Articular chondrocyte of knee joint (primary cell): Measurements from ENCODE around the gene SAMD9L. TPM values are rescaled to one million over a fixed set of nuclear protein-coding genes. Genes with fewer than 3 reads are reported as not detected.

ENCODE experiments used
- total RNA-seq: library from RNA; depleted of rRNA; stranded (reverse); fragments of >200 nt; gene quantifications from 2 replicates; pipeline ENCODE4 v1.2.3, GENCODE V29; 2012

SAMD9L gene
- 30.7 and 48.0 TPM in 2 replicates for total RNA-seq

DNA sequence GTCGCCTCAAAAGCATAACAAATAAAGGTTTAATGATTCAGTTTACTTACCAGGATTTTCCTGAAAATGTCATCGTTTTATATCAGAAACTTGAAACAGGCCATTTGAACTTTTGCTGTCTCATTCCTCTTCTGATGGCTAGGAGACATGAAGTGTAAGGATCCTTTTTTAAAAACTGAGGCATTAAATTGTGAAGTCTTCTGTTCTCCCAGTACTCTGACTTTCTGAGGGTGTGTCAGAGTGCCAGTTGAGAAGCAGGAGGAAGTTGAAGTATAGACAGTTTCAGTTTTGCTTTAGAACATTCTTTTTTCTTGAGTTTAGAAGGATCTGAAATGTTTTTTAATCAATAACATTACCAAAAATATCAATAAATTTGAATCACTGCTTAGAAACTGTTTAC lies at the start of gene SAMD9L:
TSS of gene SAMD9L (minus strand) at position 242 of the 400 bp plus-strand sequence. CDS start 12,414 bp downstream, outside the sequence.

DNA sequence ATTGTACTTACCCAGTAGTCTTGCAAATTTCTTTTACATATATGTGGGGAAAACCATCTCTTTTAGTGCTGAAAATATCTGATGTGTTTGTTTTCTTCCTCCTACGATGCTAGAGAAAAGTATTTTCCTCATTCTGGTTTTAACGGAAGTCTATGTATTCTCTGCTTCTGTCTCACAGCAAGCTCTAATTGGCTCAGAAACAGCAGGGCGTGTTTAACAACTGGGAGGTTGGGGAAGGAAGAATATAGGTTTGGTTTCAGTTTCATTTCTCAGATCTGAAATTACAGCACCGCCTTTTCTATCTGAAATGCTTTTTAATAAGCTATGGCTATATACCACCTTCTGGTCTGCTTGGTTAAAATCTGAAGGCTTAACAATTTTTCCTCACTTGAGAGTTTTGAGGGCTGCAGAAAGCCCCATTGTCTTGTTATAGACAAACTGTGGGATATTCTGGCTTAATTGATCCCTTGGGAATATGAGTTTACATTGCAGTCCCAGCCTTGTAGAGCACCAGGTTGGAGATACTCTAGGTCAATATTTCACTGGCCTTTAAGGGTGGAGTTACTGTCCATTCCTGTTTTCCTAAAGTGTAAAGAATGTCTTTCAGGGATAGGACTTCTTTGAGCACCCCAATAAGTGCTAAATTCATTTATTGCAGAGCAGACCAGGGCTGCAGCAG lies 30.2 kb downstream of the SAMD9L start, which contains the start of gene SAMD9:
TSS of gene SAMD9 (minus strand) at position 128 of the 679 bp plus-strand sequence. CDS start 11,882 bp downstream, outside the sequence.

Other genes with a start within 250 kb of the SAMD9L start
- 32.9 and 70.8 TPM in 2 replicates for gene SAMD9, start 30.4 kb downstream of the SAMD9L start, total RNA-seq
- under 0.01 TPM in 1 of 2 replicates, not detected in the other for gene HEPACAM2, start 78.1 kb upstream of the SAMD9L start, total RNA-seq
- 34.5 and 37.1 TPM in 2 replicates for gene VPS50, start 84.0 kb upstream of the SAMD9L start, total RNA-seq